SU-DHL-6 (cell line): ENCODE results near the gene TMEM237.

Experiments used
- H2AFZ ChIP-seq: fragments of 200-600 bp; sonication (generic); 2 replicates; pipeline ENCODE4 v1.6.1; 2014; ENCODE audit warnings: low read depth, mild to moderate bottlenecking, moderate library complexity, mixed read lengths, antibody characterized with exemption, low read length; ENCODE audit not compliant: severe bottlenecking
- H3F3A ChIP-seq: fragments of 200-600 bp; shearing (Covaris generic); 2 replicates; pipeline ENCODE4 v1.6.0; 2016; ENCODE audit warnings: antibody characterized with exemption, mild to moderate bottlenecking; ENCODE audit not compliant: insufficient read depth
- H3K27ac ChIP-seq: fragments of 200-600 bp; sonication (generic); 2 replicates; pipeline ENCODE4 v1.5.1; 2016; ENCODE audit warnings: low read depth, mild to moderate bottlenecking, low read length, moderate library complexity, mixed read lengths
- H3K27me3 ChIP-seq: fragments of 200-600 bp; sonication (generic), shearing (Covaris generic); 2 replicates; pipeline ENCODE4 v1.6.0; 2014; ENCODE audit warnings: mild to moderate bottlenecking, low read length
- H3K36me3 ChIP-seq: fragments of 200-600 bp; sonication (generic); 2 replicates; pipeline ENCODE4 v1.6.1; 2014; ENCODE audit warnings: mild to moderate bottlenecking, low read length, mixed read lengths
- H3K4me2 ChIP-seq: fragments of 300-600, 200-600 bp; shearing (Covaris generic), sonication (generic); 2 replicates; pipeline ENCODE4 v1.6.0; 2014; ENCODE audit warnings: low read length, low read depth, mild to moderate bottlenecking; ENCODE audit not compliant: poor library complexity, severe bottlenecking
- H3K4me3 ChIP-seq: fragments of 200-600 bp; sonication (generic); 2 replicates; pipeline ENCODE4 v1.5.1; 2014; ENCODE audit warnings: antibody characterized with exemption, low read length, mild to moderate bottlenecking, mixed read lengths; ENCODE audit not compliant: insufficient read depth, poor library complexity, severe bottlenecking
- H3K79me2 ChIP-seq: fragments of 200-600 bp; sonication (generic); 2 replicates; pipeline ENCODE4 v1.6.1; 2014; ENCODE audit warnings: mild to moderate bottlenecking, low read length, moderate library complexity; ENCODE audit not compliant: insufficient read depth
- H3K9ac ChIP-seq: fragments of 200-600 bp; sonication (generic); 2 replicates; pipeline ENCODE4 v1.7.0; 2014; ENCODE audit warnings: mild to moderate bottlenecking, low read length
- H3K9me2 ChIP-seq: fragments of 200-600 bp; sonication (generic); replicated peaks from 2 replicates; pipeline ENCODE4 v1.6.1; 2014; ENCODE audit warnings: low read length; ENCODE audit not compliant: insufficient read depth
- H3K9me3 ChIP-seq: fragments of 200-600 bp; sonication (generic); 2 replicates; pipeline ENCODE4 v1.6.1; 2014; ENCODE audit warnings: low read length, mixed read lengths; ENCODE audit not compliant: insufficient read depth
- H4K20me1 ChIP-seq: fragments of 200-600 bp; sonication (generic); 2 replicates; pipeline ENCODE4 v1.6.1; 2014; ENCODE audit warnings: low read depth, mild to moderate bottlenecking, antibody characterized with exemption, low read length, moderate library complexity, mixed read lengths
- EZH2phosphoT487 ChIP-seq: fragments of 200-600 bp; sonication (generic), shearing (Covaris generic); conservative IDR thresholded peaks from 2 replicates; pipeline ENCODE4 v1.6.1; 2018; ENCODE audit warnings: mild to moderate bottlenecking, antibody characterized with exemption, low read length, moderate library complexity, mixed read lengths
- TF ChIP-seq, protein P1 (sequence below): fragments of 200-600 bp; sonication (generic); IDR thresholded peaks from one replicate; pipeline ENCODE4 v1.5.1; 2017; ENCODE audit warnings: antibody characterized with exemption, mild to moderate bottlenecking, low read length, moderate library complexity; ENCODE audit not compliant: insufficient read depth, poor library complexity, severe bottlenecking

TMEM237 gene

DNA sequence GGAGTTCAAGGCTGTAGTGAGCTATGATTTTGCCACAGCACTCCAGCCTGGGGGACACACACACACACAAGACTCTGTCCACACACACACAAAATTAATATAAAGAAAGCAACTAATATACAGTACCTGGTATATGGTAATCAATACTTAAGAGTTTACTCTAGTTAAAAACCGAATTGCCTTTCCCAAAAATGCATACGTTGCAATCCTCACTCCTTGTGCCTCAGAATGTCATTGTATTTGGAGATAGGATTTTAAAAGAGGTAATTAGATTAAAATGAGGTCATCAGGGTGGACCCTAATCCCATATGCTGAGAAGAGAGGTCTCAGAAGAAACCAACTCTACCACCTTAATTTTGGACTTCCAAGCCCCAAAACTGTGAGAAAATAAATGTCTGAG lies 35.7 kb downstream of the TMEM237 start:
- Histone ChIP-seq H3K4me3 (no peak overlapping the region), H2AFZ (no peak overlapping the region), H3K27me3 (no peaks in the 10 kb centered on the region), H3K9me2 (no peaks in the 10 kb centered on the region), H3K27ac (no peak overlapping the region), H3K36me3 (no peaks in the 10 kb centered on the region), H4K20me1 (no peaks in the 10 kb centered on the region), H3F3A (no peaks in the 10 kb centered on the region), H3K4me2 (no peak overlapping the region), H3K9me3 (no peaks in the 10 kb centered on the region), H3K9ac (no peak overlapping the region), H3K79me2 (no peaks in the 10 kb centered on the region)
- TF ChIP-seq, protein P1, sequence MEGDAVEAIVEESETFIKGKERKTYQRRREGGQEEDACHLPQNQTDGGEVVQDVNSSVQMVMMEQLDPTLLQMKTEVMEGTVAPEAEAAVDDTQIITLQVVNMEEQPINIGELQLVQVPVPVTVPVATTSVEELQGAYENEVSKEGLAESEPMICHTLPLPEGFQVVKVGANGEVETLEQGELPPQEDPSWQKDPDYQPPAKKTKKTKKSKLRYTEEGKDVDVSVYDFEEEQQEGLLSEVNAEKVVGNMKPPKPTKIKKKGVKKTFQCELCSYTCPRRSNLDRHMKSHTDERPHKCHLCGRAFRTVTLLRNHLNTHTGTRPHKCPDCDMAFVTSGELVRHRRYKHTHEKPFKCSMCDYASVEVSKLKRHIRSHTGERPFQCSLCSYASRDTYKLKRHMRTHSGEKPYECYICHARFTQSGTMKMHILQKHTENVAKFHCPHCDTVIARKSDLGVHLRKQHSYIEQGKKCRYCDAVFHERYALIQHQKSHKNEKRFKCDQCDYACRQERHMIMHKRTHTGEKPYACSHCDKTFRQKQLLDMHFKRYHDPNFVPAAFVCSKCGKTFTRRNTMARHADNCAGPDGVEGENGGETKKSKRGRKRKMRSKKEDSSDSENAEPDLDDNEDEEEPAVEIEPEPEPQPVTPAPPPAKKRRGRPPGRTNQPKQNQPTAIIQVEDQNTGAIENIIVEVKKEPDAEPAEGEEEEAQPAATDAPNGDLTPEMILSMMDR, result no peak
- no peak for TF ChIP-seq EZH2phosphoT487

DNA sequence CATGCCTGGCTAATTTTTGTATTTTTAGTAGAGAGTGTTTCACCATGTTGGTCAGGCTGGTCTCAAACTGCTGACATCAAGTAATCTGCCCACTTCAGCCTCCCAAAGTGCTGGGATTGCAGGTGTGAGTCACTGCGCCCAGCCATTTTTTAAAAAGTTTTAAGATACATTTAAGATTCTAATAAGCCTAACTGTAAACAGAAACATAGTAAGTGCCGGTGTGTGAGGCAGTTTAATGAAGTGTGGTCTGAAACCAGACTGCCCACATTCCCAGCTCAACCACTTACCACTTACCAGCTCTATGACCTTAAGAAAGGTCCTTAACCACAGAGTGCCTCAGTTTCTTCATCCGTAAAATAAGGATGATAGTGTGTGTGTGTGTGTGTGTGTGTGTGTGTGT lies 42.4 kb downstream of the TMEM237 start:
- H3K9me3 ChIP-seq, result no peaks in the 10 kb centered on the region
- H3K9ac ChIP-seq, result no peak overlapping the region
- H2AFZ ChIP-seq, result no peak overlapping the region
- no peaks in the 10 kb centered on the region for H3K27me3 ChIP-seq
- H3K4me2 ChIP-seq, result no peak overlapping the region
- H3K4me3 ChIP-seq, result no peak overlapping the region
- H3K79me2 ChIP-seq, result no peaks in the 10 kb centered on the region
- TF ChIP-seq, protein P1, result no peak
- TF ChIP-seq EZH2phosphoT487, result no peak
- H3K36me3 ChIP-seq, result no peaks in the 10 kb centered on the region
- H4K20me1 ChIP-seq, result no peaks in the 10 kb centered on the region
- H3F3A ChIP-seq, result no peaks in the 10 kb centered on the region
- no peak overlapping the region for H3K27ac ChIP-seq
- H3K9me2 ChIP-seq, result no peaks in the 10 kb centered on the region

DNA sequence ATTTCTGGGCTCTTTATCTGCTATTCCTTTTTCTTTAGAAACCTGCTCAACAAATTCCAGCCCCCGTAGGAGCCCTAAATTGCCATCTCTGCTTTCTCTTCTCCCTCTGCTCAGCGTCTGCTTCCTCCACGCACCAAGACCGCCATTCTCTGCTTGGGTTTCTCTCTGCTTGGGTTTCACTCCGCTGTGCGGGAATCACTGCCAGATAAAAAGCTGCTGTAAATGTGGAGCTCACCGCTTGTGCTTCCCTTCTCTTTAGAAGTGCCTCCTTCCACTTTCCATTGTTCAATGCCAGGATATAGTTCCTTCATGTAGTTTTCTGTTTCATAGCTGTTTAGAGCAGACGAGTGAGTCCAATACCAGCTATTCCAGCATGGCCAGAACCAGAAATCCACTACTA lies 45.9 kb downstream of the TMEM237 start:
- H3K4me3 ChIP-seq, result no peak overlapping the region
- H3K27me3 ChIP-seq, result no peaks in the 10 kb centered on the region
- no peak overlapping the region for H3K9ac ChIP-seq
- no peaks in the 10 kb centered on the region for H3F3A ChIP-seq
- H4K20me1 ChIP-seq, result no peaks in the 10 kb centered on the region
- no peak overlapping the region for H2AFZ ChIP-seq
- no peak for TF ChIP-seq EZH2phosphoT487
- TF ChIP-seq, protein P1, result no peak
- no peaks in the 10 kb centered on the region for H3K9me3 ChIP-seq
- H3K27ac ChIP-seq, result no peak overlapping the region
- H3K4me2 ChIP-seq, result no peak overlapping the region
- no peaks in the 10 kb centered on the region for H3K79me2 ChIP-seq
- no peaks in the 10 kb centered on the region for H3K9me2 ChIP-seq
- H3K36me3 ChIP-seq, result no peaks in the 10 kb centered on the region
